ENCODE data around the gene CWF19L1.

- no peak for TF ChIP-seq CTCF (conservative IDR thresholded peaks at IDR 0.05)
- no peak for TF ChIP-seq ZFX (IDR thresholded peaks at IDR 0.05)
These were observed 37.0 kb upstream of the CWF19L1 start for GRCh38 chr10:100304414-100304813.
